Measurements from ENCODE around the gene C21orf91. TPM values are rescaled to one million over a fixed set of nuclear protein-coding genes. Genes with fewer than 3 reads are reported as not detected.

Gene C21orf91
- total RNA-seq, 2 experiments from 2014 or later = 40.9 to 42.2 TPM

DNA sequence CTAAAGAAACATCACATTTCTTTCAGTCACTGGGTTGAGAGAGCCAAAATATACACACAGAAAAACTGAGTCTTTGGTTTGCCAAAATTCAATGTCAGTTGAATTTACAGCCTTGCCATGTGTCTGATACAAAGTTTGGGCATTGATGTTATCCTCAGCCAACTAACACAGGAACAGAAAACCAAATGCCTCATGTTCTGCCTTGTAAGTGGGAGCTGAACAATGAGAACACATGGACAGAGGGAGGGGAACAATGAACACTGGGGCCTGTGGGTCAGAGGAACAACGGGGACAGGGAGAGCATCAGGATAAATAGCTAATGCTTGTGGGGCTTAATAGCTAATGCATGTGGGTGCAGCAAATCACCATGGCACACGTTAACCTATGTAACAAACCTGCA, 39.6 kb upstream of the C21orf91 start:
- Histone ChIP-seq H3K27ac (ENCODE audit: low read depth in 1 of 2, low read length in 2 of 2) (no peak overlapping the region), H3K9me3 (ENCODE audit: control insufficient read depth in 1 of 2, insufficient read depth in 1 of 2, low read length in 2 of 2) (no peaks in the 10 kb centered on the region), H3K36me3 (ENCODE audit: insufficient read depth, low read length) (no peaks in the 10 kb centered on the region), H3K4me3 (ENCODE audit: low read length) (no peak overlapping the region), H3K4me1 (ENCODE audit: insufficient read depth, low read length) (no peaks in the 10 kb centered on the region), H3K27me3 (ENCODE audit: control insufficient read depth in 1 of 2, insufficient read depth in 2 of 2, low read length in 2 of 2) (no peaks in the 10 kb centered on the region)
- ChIA-PET CTCF (no interaction called here), POLR2A (no interaction called here)
- ATAC-seq (ENCODE audit: poor library complexity) (no peak), DNase-seq (no peak)
- H3K36me3 Mint-ChIP-seq (ENCODE audit: low read depth) = no peaks in the 10 kb centered on the region
- TF ChIP-seq CTCF (IDR thresholded peaks at IDR 0.05) = no peak
- H3K9me3 Mint-ChIP-seq = no peaks in the 10 kb centered on the region
- no peaks in the 10 kb centered on the region for H3K27me3 Mint-ChIP-seq
- no peak overlapping the region for H3K27ac Mint-ChIP-seq
- no peak overlapping the region for H3K4me3 Mint-ChIP-seq
- no peaks in the 10 kb centered on the region for H3K4me1 Mint-ChIP-seq (ENCODE audit: low read depth)
- intact Hi-C loops (cut with DNase I, micrococcal nuclease) = no loop called here

DNA sequence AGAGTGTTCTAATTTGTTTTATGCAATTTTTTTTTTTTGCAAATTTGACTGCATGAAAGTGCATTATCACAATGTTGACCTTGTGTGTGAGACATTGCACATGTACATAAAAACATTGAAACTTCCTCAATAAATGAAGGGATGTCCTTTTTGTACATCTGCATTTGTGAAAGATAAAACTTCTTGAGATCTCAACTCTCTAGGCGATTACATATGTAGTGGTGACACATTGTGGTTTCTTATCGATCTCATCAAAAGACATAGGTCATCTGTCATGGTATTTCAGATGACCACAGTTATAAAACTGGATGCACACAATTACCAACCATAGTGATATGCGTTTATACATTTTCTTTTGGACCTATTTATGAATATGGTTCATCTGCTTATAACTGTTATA, 35.6 kb upstream of the C21orf91 start:
- Histone ChIP-seq H3K9me3 (ENCODE audit: control insufficient read depth in 1 of 2, insufficient read depth in 1 of 2, low read length in 2 of 2) (peaks cover 0 to 5% of the 10 kb centered on the region in 2 experiments), H3K27ac (ENCODE audit: low read depth in 1 of 2, low read length in 2 of 2) (no peak overlapping the region), H3K36me3 (ENCODE audit: insufficient read depth, low read length) (no peaks in the 10 kb centered on the region), H3K4me1 (ENCODE audit: insufficient read depth, low read length) (no peaks in the 10 kb centered on the region), H3K4me3 (ENCODE audit: low read length) (no peak overlapping the region), H3K27me3 (ENCODE audit: control insufficient read depth in 1 of 2, insufficient read depth in 2 of 2, low read length in 2 of 2) (no peaks in the 10 kb centered on the region)
- H3K36me3 Mint-ChIP-seq (ENCODE audit: low read depth) = no peaks in the 10 kb centered on the region
- H3K27me3 Mint-ChIP-seq = no peaks in the 10 kb centered on the region
- DNase-seq = no peak
- intact Hi-C loops (cut with DNase I, micrococcal nuclease) = no loop called here
- no peak overlapping the region for H3K27ac Mint-ChIP-seq
- no peak for ATAC-seq (ENCODE audit: poor library complexity)
- H3K4me3 Mint-ChIP-seq = no peak overlapping the region
- TF ChIP-seq CTCF (IDR thresholded peaks at IDR 0.05) = no peak
- H3K4me1 Mint-ChIP-seq (ENCODE audit: low read depth) = no peaks in the 10 kb centered on the region
- ChIA-PET CTCF (no interaction called here), POLR2A (no interaction called here)
- H3K9me3 Mint-ChIP-seq = no peaks in the 10 kb centered on the region

GRCh38 chr21:17853393-17854275, 34.5 kb upstream of the C21orf91 start:
- no peak for ATAC-seq (ENCODE audit: poor library complexity)

More at GRCh38 chr21:17853393-17854275, 34.5 kb upstream of the C21orf91 start:
- no peak for DNase-seq
- Histone ChIP-seq H3K9me3 (ENCODE audit: control insufficient read depth in 1 of 2, insufficient read depth in 1 of 2, low read length in 2 of 2) (peaks cover 4 to 5% of the 10 kb centered on the region in 2 experiments), H3K36me3 (ENCODE audit: insufficient read depth, low read length) (no peaks in the 10 kb centered on the region), H3K27me3 (ENCODE audit: control insufficient read depth in 1 of 2, insufficient read depth in 2 of 2, low read length in 2 of 2) (no peaks in the 10 kb centered on the region), H3K27ac (ENCODE audit: low read depth in 1 of 2, low read length in 2 of 2) (no peak overlapping the region), H3K4me1 (ENCODE audit: insufficient read depth, low read length) (no peaks in the 10 kb centered on the region), H3K4me3 (ENCODE audit: low read length) (no peak overlapping the region)
- CTCF ChIA-PET = no interaction called here
- H3K4me1 Mint-ChIP-seq (ENCODE audit: low read depth) = no peaks in the 10 kb centered on the region
- no peak for TF ChIP-seq CTCF (IDR thresholded peaks at IDR 0.05)
- no peaks in the 10 kb centered on the region for H3K9me3 Mint-ChIP-seq
- no peaks in the 10 kb centered on the region for H3K36me3 Mint-ChIP-seq (ENCODE audit: low read depth)
- no peak overlapping the region for H3K27ac Mint-ChIP-seq
- H3K4me3 Mint-ChIP-seq = no peak overlapping the region
- POLR2A ChIA-PET = no interaction called here
- intact Hi-C loops (cut with DNase I, micrococcal nuclease) = no loop called here
- H3K27me3 Mint-ChIP-seq = no peaks in the 10 kb centered on the region

Measured in CD4-positive, alpha-beta T cell (primary cell).